HG03558 (cell line): ENCODE results near the gene ATP6V0B.

Experiments
- ATAC-seq: cut with Tn5 transposase; IDR thresholded peaks from one replicate; pipeline ENCODE4 v1.9.1; 2021; ENCODE audit warnings: moderate number of reproducible peaks; ENCODE audit not compliant: unreplicated experiment; ENCODE audit errors: extremely low read depth

Gene ATP6V0B

DNA sequence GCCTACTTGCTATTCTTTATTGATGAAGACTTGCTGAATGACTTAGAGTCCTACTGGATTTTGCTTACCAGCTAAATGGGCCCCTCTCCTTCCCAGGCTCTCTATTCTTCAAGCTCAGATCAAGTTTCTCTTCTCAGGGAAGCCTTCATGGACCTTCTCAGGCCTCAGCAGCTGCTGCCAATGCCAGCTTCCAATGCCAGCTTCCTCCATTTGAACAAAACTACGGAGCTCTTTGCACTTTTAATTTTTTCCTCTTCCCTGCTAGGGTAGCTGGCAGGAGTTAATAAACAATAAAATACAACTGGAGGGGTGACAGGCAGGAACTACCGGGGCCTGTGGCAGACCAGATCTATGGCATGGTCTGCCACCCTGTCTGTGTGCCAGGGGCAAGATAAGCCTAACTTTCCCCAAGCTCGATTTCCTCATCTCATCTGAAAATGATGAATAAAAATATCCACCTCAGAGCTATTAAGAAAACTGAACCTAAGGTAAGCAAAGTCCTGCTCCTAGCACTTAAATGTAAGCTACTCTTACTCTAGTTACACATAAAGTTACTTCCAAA is 29.0 kb upstream of the ATP6V0B start:
- ATAC-seq = no peak

DNA sequence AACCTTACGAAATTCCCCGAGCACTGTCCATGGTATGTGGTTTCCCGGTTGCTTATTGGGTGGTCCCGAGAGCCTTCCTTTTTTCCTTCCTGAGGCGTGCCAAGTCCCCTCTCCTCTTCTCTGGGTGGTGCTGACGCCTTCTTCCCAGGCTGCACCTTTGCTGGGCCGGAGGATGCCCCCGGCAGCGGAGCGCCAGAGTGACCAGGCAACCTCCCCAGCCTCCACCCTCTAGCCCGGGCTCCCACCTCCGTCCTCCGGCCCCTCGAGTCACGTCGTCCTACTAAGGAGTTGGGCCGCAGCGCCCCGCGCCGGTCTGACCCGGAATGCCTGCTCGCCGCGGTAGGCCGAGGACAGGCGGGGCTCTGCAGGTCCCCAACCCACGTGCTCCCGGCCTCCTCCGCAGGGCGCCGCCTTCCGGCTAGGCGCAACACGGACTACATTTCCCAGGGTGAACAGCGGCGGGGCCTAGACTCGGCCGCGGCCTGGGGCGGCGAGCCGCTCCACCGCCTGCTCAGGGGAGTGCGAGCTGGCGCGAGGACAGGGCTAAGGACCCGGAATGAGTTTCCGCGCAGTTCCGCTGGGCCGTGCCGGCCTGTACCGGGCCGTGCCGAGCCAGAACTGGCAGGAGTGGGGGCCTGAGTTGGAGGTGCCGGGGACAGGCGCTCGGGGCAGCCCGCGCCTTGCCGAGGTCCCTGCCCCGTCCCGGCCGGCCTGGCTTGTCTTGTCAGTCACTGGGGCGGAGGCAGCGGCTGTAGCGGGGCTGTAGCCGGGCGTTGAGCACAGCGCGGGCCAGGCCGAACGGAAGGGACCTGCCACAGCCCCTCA is 28.3 kb upstream of the ATP6V0B start, which contains the start of gene IPO13:
IPO13 (plus strand) TSS at position 715 of the 825 bp plus-strand sequence. CDS start 651 bp downstream, outside the sequence.
- peak; percentile 88 for ATAC-seq

- ATAC-seq = no peak
Measured at GRCh38 chr1:43947061-43947873, 27.5 kb upstream of the ATP6V0B start.

GRCh38 chr1:43947874-43948437 is 26.8 kb upstream of the ATP6V0B start:
- ATAC-seq = no peak

GRCh38 chr1:43949678-43950077 is 25.1 kb upstream of the ATP6V0B start:
- ATAC-seq = no peak

- ATAC-seq = no peak
Measured at GRCh38 chr1:43951021-43951985, 23.5 kb upstream of the ATP6V0B start.

- no peak for ATAC-seq
Measured at GRCh38 chr1:43952731-43953346, 21.9 kb upstream of the ATP6V0B start.

- ATAC-seq = no peak
Measured at GRCh38 chr1:43953361-43953760, 21.4 kb upstream of the ATP6V0B start.

DNA sequence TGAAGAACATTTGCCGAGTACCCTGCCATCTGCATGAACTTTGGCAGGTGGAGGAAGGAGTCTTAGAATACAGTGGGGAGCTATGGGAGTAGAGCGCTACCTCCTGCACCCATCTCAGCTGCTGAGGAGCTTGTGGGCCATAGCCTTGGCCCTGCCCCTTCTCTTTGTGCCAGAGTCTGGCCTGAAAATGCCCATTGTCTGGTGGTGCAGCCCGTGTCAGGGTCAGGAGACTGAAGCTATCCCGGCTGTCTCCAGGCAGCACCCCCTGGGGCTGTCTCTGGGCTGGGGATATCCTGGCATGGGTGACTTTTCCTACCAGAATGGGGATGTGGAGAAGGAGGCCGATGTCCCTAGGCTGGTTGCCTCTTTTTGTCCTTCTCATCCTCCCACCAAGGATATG is 20.7 kb upstream of the ATP6V0B start:
- no peak for ATAC-seq

GRCh38 chr1:43956234-43956633 is 18.5 kb upstream of the ATP6V0B start:
- ATAC-seq = no peak

DNA sequence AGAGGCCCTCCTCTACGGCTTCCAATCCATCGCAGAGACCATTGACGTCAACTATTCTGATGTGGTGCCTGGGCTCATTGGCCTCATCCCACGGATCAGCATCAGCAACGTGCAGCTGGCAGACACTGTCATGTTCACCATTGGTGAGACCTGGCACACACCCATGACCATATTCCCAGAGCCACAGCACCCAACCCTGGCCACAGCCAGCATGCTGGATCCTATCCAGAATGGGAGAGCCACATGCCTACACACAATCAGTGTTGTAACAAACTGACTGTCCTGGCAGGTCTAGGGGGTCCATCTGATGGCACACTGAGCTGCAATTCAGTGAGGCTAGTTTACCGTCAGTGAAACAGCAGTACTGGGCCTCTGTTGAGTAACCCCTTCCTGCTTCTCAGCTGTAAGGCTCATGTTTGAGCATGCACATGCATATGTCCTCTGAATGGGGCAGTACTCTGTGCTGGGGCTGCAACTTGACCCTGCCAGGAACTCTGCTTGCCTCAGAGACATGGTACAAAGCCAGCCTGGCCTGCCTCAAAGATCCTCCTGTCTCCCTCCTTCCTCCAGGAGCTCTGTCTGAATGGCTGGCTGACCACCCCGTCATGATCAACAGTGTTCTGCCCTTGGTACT is 17.2 kb upstream of the ATP6V0B start:
- no peak for ATAC-seq

DNA sequence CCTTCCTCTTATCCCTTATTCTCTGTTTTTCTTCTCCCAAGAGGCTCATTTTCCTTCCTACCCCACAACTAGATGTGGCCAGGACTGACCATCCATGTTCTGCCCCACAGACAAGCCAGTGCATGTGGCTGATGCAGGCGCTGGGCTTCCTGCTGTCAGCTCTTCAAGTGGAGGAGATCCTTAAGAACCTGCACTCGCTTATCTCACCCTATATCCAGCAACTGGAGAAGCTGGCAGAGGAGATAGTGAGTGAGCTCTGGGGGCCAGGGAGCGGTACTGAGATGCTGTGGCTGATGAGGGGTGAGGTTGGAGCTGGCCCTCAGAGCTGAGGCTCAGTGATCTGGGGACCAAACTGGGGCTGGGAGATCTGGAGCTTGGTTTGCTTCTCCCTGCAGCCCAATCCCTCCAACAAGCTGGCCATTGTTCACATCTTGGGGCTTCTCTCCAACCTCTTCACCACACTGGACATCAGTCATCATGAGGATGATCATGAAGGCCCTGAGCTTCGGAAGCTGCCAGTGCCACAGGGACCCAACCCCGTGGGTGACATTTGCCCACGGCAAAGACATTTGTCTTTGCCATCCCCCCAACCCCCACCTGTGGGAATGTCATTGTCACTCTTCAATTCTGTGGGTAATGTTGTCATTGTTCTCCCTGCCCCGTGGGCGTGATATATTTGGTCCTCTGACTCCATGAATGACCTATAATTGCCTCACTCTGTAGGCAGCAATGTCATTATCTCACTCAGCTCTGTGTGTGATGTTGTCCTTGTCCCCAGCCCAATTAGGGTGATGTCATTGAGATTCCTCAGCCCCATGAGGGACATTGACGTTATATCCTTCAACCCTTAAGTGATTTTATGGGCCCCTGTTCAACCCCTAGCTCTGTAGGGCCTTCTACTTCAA is 16.2 kb upstream of the ATP6V0B start:
- no peak for ATAC-seq

- ATAC-seq = no peak
Measured at GRCh38 chr1:43960798-43961197, 14.0 kb upstream of the ATP6V0B start.

- ATAC-seq = no peak
Measured at GRCh38 chr1:43961692-43962091, 13.1 kb upstream of the ATP6V0B start.

- no peak for ATAC-seq
Measured at GRCh38 chr1:43962324-43962723, 12.4 kb upstream of the ATP6V0B start.

GRCh38 chr1:43963006-43963405 is 11.8 kb upstream of the ATP6V0B start:
- ATAC-seq = no peak

- no peak for ATAC-seq
Measured at GRCh38 chr1:43963890-43964289, 10.9 kb upstream of the ATP6V0B start.

- no peak for ATAC-seq
Measured at GRCh38 chr1:43965316-43965715, 9.4 kb upstream of the ATP6V0B start.
